HEK293 (cell line): ENCODE measurements around the gene SRCIN1.
"Not testable (repeated sequence)": the region's sequence is repeated elsewhere in the genome, so short reads cannot be mapped to it uniquely, and the experiment has no call there.

Experiments
- ZBTB8A ChIP-seq: fragments of 450-650 bp; formaldehyde crosslinking; IDR thresholded peaks from 2 replicates; pipeline ENCODE4 v1.5.1; 2016; ENCODE audit warnings: missing biosample characterization, missing genetic modification characterization
- ZNF785 ChIP-seq: fragments of 450-650 bp; formaldehyde crosslinking; IDR thresholded peaks from 2 replicates; pipeline ENCODE4 v1.5.1; 2016; ENCODE audit warnings: missing biosample characterization, missing genetic modification characterization
- TF ChIP-seq, protein P1 (sequence below): fragments of 450-650 bp; formaldehyde crosslinking; IDR thresholded peaks from 2 replicates; pipeline ENCODE4 v1.5.1; 2016; ENCODE audit warnings: missing biosample characterization, missing genetic modification characterization

DNA sequence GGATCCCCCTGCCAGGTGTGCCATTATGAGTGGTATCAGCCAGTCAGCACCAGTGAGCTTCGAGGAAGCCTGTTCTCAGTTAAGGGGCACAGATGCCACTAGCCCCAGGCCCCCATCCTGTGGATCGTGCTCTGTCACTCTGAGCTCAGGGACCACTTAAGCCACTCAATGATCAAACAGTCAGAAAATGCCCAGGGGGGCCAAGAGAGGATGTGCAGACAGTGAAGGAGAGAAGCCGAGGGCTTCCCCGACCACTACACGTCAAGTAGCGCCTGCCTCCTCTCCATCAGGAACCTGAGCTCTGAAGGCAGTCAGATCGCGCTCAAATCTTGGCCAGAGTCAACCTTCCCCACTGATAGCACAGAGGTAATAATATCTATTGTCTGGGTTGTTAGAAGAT, 79.2 kb downstream of the SRCIN1 start:
- not testable (repeated sequence) for TF ChIP-seq ZNF785, ZBTB8A (tag by site-specific recombination)
- TF ChIP-seq, protein P1, sequence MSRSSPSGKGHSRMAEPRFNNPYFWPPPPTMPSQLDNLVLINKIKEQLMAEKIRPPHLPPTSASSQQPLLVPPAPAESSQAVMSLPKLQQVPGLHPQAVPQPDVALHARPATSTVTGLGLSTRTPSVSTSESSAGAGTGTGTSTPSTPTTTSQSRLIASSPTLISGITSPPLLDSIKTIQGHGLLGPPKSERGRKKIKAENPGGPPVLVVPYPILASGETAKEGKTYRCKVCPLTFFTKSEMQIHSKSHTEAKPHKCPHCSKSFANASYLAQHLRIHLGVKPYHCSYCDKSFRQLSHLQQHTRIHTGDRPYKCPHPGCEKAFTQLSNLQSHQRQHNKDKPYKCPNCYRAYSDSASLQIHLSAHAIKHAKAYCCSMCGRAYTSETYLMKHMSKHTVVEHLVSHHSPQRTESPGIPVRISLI = not testable (repeated sequence)
